ENCODE data around the gene PPP2R1B.

Gene PPP2R1B

DNA sequence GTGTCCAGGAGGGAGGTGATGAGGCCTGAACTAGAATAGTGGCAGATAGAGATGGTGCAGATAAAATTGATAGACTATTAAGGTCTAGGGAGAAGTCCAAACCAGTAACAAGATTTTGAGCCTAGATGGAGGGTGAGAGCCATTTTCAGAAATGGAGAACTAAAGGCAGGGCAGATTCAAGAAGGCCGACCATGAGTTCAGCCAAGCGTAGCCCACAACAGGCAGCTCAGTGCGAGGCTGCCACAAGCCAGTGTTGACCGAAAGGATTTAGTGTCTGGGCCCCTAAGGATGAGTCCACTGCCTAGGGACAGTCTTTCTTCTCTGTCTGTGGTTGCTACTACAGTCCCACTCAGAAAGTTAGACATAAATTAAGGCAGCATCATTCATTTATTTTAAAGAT, 51.7 kb downstream of the PPP2R1B start:
- DNase-seq: no peak
- intact Hi-C loops (cut with DNase I): no loop called here

DNA sequence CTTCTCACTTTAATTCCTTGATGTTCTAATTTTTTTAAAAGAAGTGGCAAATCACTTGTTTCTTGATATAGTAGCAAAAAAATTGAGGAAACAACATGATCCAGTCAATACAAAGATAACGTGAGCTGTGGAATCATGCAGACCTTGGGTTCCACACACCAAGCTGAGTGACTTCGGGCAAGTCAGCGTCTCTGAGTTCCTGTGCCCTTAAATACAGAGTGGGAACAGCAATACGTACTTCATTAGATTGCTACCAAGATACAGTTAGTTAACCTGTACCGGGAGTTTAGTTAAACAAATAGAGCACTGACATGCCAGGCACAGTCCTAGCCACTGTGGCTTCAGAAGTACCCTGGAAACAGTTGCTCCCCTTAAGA, 58.5 kb downstream of the PPP2R1B start:
- intact Hi-C loops (cut with DNase I): no loop called here
- no peak for DNase-seq

DNA sequence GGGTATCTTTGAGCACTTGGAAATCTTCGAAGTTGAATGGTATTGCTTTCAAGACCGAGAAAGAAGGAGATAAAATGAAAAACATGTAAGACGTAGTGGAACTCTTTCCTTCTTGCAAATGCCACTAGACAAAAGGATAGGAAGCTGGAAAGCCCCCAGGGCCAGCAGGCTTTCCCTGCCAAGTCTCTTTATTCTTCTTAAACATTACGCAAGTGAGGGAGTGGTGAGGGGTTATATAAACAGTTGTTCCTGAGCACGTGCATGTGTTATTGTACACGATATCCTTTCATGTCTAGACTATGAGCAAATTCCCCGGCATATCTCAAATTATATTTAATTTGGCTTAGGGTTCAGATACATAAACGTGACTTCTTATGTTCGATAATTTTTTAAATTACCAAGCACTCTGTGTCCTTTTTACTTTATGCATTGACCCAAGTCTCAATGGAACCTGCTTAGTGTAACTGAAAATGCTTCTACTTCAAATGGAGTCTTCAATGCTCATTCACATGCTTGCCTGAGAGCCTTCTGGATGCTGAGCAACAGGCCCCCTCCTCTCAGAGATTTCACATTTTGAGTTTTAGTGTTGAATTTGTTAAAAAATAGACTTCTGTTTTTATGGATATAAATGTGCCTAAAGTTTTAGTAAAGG, 59.0 kb downstream of the PPP2R1B start:
- intact Hi-C loops (cut with DNase I): no loop called here
- DNase-seq: no peak

DNA sequence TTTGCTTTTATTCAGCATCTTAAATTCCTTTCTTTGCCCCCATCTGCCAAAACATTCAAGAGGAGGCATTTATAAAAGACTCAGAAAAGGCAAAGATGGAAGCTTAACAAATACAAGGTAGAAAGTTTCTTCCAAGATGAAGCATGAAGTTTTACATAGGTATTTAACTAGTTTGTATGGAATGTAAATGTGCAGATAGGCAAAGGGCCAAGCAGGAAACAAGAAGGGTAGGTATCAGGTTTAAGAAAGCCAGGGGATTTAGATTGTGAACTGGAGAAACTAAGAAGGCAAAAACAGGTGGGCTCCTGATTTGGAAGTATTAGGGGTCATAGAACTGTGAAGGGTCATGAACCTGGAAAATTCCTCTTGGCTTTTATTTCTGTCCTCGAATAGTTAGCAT, 62.6 kb downstream of the PPP2R1B start:
- intact Hi-C loops (cut with DNase I): no loop called here
- DNase-seq: no peak

DNA sequence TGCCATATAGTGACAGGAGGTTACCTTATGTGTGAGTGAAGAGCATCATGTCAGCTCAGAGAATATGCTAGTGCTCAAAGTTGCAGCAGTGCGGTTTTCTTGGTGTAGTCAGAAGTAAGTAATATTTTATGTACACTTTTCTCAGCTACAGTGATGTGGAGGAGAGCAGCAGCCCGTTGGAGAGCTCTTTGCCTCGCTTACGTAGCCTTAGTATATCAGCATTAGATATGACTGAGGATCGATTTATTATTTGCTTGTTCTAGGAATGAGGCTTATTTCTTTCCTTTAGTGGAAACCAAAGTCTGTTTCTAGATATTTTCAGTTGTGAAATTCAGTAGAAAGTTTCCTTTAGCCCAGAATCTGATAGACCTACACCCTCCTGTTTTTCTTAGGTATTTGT, 63.6 kb downstream of the PPP2R1B start:
- intact Hi-C loops (cut with DNase I): no loop called here

DNA sequence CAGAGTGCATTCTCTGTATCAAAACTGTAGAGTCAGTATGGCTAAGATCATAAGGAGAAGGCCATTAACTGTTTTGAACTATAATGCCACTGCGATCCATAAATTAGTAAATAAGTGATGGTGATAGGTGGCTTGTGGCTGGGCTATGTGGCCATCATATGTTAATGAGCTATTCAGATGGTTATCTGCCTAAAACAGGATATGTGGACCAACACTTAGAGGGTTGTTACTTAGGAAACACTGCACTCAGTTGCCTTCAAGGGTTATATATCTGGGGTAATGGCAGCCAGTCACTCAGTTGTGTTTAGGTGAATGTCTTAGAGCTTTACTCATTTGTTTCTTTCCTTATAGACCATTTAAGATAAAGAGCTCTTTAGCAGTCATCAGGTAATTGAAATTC, 66.0 kb downstream of the PPP2R1B start:
- no peak for DNase-seq
- intact Hi-C loops (cut with DNase I): no loop called here

More for the DNA sequence above, 63.6 kb downstream of the PPP2R1B start:
- no peak for DNase-seq

DNA sequence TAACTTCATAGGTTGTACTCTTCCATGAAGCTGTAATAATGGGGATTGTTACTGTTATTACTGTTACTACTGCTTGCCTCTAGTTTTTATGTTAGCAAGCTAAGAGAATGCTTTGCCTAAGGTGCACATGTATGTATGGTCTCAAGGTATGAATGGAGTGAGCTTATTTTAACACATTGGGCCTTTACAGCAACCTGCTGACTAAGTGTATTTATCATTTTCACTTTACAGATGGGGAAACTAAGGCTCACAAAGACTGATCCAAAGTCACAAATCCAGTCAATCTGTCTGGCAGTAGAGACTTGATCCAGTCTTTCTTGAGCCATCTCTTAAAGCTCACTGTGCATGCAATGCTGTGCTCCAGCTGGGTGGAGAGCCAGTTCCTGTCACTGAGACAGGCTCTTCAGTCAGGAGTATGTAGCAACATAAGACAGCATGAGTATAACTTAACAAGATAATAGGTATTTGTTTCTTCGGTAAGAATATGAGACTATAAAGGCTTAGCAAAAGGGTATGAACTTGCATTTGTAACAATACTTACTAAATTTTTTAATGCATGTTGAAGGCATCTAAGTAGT, 66.5 kb downstream of the PPP2R1B start:
- intact Hi-C loops (cut with DNase I): no loop called here
- DNase-seq: no peak

DNA sequence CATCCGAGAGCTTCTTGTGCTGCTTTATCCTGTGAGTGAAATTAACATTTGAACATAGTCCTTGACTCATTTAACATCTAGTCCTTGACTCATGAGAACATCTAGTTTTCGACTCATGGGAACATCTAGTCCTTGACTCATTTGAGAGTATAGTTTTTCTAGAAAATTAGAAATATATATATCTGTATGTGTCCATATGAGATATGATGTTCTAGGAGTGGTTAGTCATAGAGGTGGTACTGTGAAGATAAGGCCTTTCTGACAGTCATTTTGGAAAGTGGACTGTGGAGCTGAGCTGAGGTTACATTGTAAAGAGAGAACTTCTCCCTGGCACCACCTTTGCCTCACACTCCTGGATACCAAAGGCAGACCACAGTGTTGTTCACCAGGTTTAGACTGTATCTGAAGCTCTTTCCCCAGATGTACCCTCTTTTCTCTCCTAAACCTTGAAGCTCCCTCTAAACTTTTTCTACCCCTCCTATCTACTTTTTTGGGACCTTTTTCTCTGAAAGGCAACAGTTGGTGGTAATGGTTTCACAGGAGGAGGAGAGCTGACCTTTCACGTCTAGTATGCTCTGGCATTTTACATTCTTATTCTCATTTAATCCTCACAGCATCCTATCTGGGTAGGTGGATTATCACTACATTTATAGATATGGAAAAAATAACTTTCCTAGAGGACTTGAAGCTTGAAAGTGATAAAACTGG, 67.2 kb downstream of the PPP2R1B start:
- no peak for DNase-seq
- intact Hi-C loops (cut with DNase I): no loop called here

DNA sequence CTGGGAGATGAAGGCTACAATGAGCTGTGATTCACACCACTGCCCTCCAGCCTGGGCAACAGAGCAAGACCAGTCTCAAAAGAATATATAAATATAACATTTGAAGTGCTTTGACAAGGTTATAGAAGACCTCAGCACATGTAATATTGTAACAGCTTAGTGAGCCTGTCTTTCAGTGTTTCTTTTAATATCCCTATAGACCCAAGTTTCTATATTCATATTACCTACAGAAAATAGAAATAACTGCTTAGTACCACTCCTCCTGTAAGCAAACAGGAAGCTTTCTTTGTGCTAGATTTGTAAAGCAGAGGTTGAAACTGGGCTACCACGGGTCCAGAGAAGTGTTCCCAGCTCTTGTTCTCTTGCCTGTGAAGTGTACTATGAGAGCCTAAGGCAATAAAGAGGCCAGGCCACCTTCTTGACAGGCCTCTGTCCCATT, 68.2 kb downstream of the PPP2R1B start:
- intact Hi-C loops (cut with DNase I): no loop called here
- no peak for DNase-seq

DNA sequence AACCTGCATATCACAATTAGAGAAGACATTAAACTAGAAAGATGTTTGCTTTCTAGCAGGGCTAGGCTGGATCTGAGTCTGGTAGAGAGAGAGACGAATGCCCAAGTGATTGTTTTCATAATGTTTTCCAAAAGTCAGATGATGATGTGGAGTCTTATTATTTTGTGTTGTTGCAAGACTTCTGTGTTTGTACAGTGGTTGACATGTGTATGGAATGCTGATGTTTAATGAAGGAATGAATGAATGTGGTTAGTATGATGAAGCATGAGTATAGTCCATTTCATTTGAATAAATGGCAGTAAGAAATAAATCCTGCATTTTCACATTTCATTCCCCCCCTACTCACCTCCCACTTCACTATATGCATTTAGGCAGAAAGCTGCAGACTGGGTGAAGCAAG, 69.6 kb downstream of the PPP2R1B start:
- DNase-seq: no peak
- intact Hi-C loops (cut with DNase I): no loop called here

DNA sequence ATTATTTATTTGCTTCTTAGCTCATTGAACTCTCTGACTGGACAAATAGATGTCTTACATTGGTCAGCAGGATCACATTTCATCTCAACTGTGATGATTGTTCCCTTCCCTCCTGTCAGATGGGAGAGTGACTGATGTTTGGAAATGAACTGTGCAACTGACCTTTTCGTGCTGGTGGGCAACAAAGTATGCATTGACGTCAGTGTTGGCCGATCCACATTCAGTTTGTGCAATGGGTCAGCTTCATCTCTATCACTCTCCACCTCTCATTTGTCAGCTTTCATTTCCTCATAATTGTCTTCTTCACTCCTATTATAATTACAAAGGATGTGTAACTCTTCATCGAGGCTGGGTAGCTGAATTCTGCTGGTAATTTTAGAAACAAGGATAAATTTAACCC, 71.3 kb downstream of the PPP2R1B start:
- peak in 1 of 42 donors; percentile 21 for DNase-seq
- intact Hi-C loops (cut with DNase I): no loop called here

DNA sequence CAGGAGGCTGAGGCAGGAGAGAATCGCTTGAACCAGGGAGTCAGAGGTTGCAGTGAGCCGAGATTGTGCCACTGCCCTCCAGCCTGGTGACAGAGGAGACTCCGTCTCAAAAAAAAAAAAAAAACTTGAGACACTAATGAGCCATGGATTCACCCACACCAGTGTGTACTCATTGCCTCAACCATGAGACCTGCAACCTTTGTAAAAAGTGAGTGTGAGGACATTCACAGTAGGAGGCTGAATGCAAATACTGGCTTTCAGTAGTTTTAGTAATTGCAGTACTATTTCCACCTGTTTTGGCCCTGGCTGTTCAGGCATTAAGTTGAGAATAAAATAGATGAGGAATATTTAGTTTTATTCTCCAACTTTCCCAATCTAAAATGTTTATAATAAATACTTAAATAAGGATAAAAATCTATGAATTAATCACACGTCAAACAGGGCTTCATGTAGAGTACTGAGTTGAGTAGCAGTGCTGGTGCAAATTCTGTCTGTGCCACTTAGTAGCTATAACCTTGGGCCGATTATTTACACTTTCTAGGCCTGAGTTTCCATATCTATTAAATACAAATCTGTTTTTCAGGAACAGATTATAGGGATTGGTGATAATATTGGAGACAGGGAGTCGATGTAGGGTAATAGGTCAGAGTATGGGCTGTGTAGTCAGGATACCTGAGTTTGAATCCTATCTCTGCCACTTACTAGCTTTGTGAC, 72.8 kb downstream of the PPP2R1B start:
- DNase-seq: no peak
- intact Hi-C loops (cut with DNase I): no loop called here

DNA sequence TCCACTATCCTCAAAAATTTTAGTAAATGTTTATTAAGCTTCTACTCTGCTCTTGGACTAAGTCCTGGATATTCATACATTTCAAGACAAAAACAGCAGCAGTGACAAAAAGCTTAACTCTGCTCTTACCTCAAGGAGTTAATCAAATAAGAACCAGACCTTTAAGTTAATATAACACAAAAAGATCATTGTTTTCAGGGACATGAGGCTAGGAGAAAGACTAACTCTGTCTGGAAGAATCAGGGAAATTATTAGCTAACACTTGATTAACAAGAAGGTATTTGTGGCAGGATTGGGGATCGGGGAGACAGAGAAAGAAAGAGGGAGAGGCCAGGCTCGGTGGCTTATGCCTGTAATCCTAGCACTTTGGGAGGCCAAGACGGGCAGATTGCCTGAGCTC, 74.4 kb downstream of the PPP2R1B start:
- no peak for DNase-seq
- intact Hi-C loops (cut with DNase I): no loop called here

DNA sequence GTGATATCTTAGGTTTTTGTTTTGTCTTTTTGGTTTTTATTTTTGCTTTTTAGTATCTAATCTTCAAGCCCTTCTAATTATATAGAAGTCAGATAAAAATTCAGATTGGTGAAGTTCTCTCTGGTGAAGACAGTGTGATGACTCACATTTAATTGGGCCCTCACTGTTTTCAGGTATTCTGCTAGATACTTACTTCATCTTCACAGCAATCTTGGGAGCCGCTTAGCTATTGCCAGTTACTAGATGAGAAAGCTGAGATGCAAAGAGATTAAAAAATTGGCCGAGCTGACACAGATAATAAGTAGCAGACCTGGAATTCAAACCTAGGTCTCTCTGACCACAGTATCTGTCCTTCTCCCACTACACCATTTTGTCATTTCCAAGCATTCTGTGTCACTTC, 75.0 kb downstream of the PPP2R1B start:
- intact Hi-C loops (cut with DNase I): no loop called here
- DNase-seq: peak in 10 of 42 donors; percentile 16 to 79 (median 37)

DNA sequence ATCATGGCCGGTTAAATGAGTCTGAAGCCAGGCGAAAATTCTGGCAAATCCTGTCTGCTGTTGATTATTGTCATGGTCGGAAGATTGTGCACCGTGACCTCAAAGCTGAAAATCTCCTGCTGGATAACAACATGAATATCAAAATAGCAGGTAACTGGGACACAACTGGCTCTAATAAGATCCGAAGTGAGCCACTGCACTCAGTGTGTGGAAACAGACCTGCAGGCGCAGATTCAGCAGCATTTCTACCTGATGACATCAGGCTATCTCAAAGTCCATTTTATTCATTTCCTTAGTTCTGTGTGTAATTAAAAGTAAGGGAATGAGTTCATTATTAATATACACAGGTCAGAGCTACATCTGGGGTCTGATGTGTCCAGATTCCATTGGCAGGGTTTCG, 78.2 kb downstream of the PPP2R1B start:
- DNase-seq: no peak
- intact Hi-C loops (cut with DNase I): no loop called here

DNA sequence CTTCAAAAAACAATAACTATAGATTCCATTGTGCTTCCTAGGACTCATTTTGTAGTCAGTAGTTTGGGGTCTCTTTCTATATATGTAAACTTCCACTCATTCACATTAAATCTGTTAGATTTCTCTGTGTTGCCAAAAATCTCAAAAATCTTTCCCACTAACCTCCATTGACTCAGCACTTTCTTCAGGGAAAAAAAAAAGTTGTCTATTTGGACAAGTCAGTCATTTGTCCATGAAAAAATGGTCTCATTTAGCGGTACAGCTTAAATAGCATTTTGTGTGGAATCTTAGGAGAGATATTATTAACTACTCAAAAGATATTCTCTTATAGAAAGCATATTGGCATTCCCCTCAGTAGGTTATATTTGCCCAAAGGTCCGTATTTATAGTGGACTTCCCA, 81.9 kb downstream of the PPP2R1B start:
- intact Hi-C loops (cut with DNase I): no loop called here
- no peak for DNase-seq

DNA sequence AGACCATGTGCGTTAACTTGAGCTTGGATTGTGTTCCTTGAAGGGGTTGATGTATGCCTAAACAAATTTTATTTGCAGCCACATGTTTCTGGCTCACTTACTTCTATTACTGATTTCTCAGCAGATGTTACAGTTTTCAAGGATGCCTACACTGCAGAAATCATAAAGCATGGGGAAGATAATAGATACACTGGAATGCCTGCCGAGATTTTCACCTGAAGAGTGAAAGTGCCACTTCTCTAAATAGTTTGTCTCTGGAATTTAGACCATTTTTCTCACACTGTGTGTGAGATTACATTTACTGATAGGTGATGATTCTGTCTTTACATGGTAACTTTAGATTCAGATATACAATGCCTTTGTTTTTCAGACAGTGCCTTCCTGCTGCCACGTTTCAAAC, 82.4 kb downstream of the PPP2R1B start:
- intact Hi-C loops (cut with DNase I): no loop called here
- DNase-seq: no peak

DNA sequence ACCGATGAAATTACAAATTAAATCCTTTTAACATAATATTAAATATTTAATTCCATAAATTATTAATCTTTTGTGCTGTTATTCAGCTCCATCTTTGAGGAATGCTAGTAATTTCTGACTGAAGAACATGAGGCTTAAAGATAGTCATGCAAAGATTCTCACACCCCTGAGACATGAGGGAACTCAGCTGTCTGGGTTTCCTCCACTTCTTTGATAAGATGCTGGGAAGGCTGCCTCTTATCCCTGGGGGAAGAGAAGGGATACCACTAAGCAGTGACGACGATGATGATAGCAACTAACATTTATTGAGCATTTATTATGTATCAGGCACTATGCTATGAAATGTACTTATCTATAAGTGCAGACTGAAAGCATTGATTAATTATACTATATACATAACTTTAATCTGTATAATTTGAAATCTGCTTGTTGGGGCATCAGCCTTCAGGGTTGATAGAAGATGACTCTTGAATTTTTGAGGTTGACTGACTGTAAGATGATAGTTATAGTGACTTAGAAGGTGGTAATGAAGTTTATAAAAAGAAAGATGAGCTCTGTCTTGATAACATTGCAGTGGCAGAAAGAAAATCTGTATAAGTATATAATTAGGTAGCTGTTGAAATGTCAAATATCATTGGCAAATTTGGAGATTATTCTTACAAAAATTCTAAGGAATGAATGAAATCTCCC, 85.6 kb downstream of the PPP2R1B start:
- intact Hi-C loops (cut with DNase I): no loop called here
- DNase-seq: no peak

Measured in head of caudate nucleus (tissue), 42 donors.